Endothelial cell of umbilical vein (primary cell): ENCODE results near the gene SPINT2. TPM values are rescaled to one million over a fixed set of nuclear protein-coding genes. Genes with fewer than 3 reads are reported as not detected.

Experiments used
- BruUV-seq: library from RNA; stranded (reverse); fragments of 400-500 nt; replicated peaks from 2 replicates; lab custom pipeline; 2021; lab: Mats Ljungman, UMichigan
- CTCF ChIA-PET: fragments of 300-600, 350-600 bp; sonication (Branson Sonifier 250); formaldehyde crosslinking; loops from one replicate; lab custom pipeline; 2021; ENCODE audit warnings: antibody characterized with exemption, inconsistent platforms; lab: Charles Lee
- POLR2A ChIA-PET: fragments of 300-600, 350-600 bp; sonication (Branson Sonifier 250); formaldehyde crosslinking; loops from one replicate; lab custom pipeline; 2021; ENCODE audit warnings: antibody characterized with exemption, inconsistent platforms; lab: Charles Lee
- DNase-seq: peaks from one replicate; pipeline ENCODE4 v3.0.0-alpha.2; 2011; ENCODE audit warnings: low read depth, low spot score
- FAIRE-seq: peaks from 2 replicates; lab custom pipeline; 2011; peaks lifted over from hg19 to GRCh38; lab: Jason Lieb, UNC
- H2AFZ ChIP-seq: 2 replicates; pipeline ENCODE4 v1.6.0; 2012; ENCODE audit warnings: low read depth, low read length, control low read depth, inconsistent platforms
- H3K27ac ChIP-seq: 2 replicates; pipeline ENCODE4 v1.5.1; 2011; ENCODE audit warnings: low read depth, mild to moderate bottlenecking, control low read depth, low read length, moderate library complexity; ENCODE audit not compliant: insufficient read depth
- H3K27me3 ChIP-seq, 2 experiments: 2 replicates each; pipeline versions ENCODE4 v1.6.0 to v1.6.1; 2011; ENCODE audit warnings: low read length in 2 of 2, mixed read lengths in 1 of 2; ENCODE audit not compliant: control insufficient read depth in 2 of 2, insufficient read depth in 2 of 2
- H3K36me3 ChIP-seq, 2 experiments: 2 replicates in 1 of 2; 3 replicates in 1 of 2; pipeline ENCODE4 v1.5.1; 2011; ENCODE audit warnings: low read length in 2 of 2, mild to moderate bottlenecking in 1 of 2, moderate library complexity in 1 of 2; ENCODE audit not compliant: control insufficient read depth in 2 of 2, insufficient read depth in 2 of 2; ENCODE audit errors: extremely low read depth in 1 of 2
- H3K4me1 ChIP-seq: 3 replicates; pipeline ENCODE4 v1.5.1; 2011; ENCODE audit warnings: mild to moderate bottlenecking, low read length; ENCODE audit not compliant: control insufficient read depth, insufficient read depth; ENCODE audit errors: extremely low read depth
- H3K4me2 ChIP-seq: 2 replicates; pipeline ENCODE4 v1.6.1; 2011; ENCODE audit warnings: low read length, control low read depth, mixed read lengths; ENCODE audit not compliant: insufficient read depth
- H3K4me3 ChIP-seq, 3 experiments: fragments of 200-600 bp in 1 of 3; sonication (generic), shearing (Covaris generic) in 1 of 3; replicated peaks in 1 of 3; 2 replicates each; pipeline ENCODE4 v1.5.1; 2011 to 2016; ENCODE audit warnings: control low read depth in 3 of 3, low read length in 3 of 3, mild to moderate bottlenecking in 2 of 3, inconsistent platforms in 1 of 3, low read depth in 1 of 3, moderate library complexity in 1 of 3; ENCODE audit not compliant: insufficient read depth in 1 of 3
- H3K79me2 ChIP-seq: 2 replicates; pipeline ENCODE4 v1.6.0; 2012; ENCODE audit warnings: low read length, inconsistent platforms; ENCODE audit not compliant: control insufficient read depth, insufficient read depth
- H3K9ac ChIP-seq: replicated peaks from 2 replicates; pipeline ENCODE3; 2011; ENCODE audit warnings: low read length, control low read depth; ENCODE audit not compliant: insufficient read depth; ENCODE audit errors: extremely low read depth
- H3K9me1 ChIP-seq: replicated peaks from 3 replicates; pipeline ENCODE4 v1.6.0; 2011; ENCODE audit warnings: mild to moderate bottlenecking, low read length; ENCODE audit not compliant: control insufficient read depth, insufficient read depth; ENCODE audit errors: extremely low read depth
- H3K9me3 ChIP-seq: replicated peaks from 2 replicates; pipeline ENCODE4 v1.5.1; 2012; ENCODE audit warnings: low read length, inconsistent platforms; ENCODE audit not compliant: control insufficient read depth, insufficient read depth
- H4K20me1 ChIP-seq: replicated peaks from 2 replicates; pipeline ENCODE3; 2011; ENCODE audit warnings: mild to moderate bottlenecking, low read length; ENCODE audit not compliant: control insufficient read depth, insufficient read depth; ENCODE audit errors: extremely low read depth
- CTCF ChIP-seq, 2 donors: IDR thresholded peaks; 1 replicate in 1 of 2; 2 replicates in 1 of 2; pipeline ENCODE4 v1.5.1; 2011; ENCODE audit warnings: low read length in 2 of 2, mild to moderate bottlenecking in 2 of 2, moderate library complexity in 2 of 2, control low read depth in 1 of 2, inconsistent platforms in 1 of 2, low read depth in 1 of 2; ENCODE audit not compliant: insufficient read depth in 1 of 2; ENCODE audit errors: extremely low read depth in 1 of 2
- EZH2 ChIP-seq: IDR thresholded peaks from 2 replicates; pipeline ENCODE4 v1.6.1; 2012; ENCODE audit warnings: borderline replicate concordance, low read depth, mild to moderate bottlenecking, moderate library complexity, low read length, inconsistent platforms; ENCODE audit not compliant: severe bottlenecking
- FOS ChIP-seq: IDR thresholded peaks from 2 replicates; pipeline ENCODE4 v1.6.1; 2011; ENCODE audit warnings: mild to moderate bottlenecking, low read length, moderate library complexity, borderline replicate concordance; ENCODE audit not compliant: insufficient read depth
- GATA2 ChIP-seq: IDR thresholded peaks from 2 replicates; pipeline ENCODE4 v1.7.0; 2011; ENCODE audit warnings: low read depth, mild to moderate bottlenecking, moderate library complexity, mixed read lengths, low read length; ENCODE audit not compliant: insufficient read length, insufficient read depth
- JUN ChIP-seq: IDR thresholded peaks from 2 replicates; pipeline ENCODE4 v1.6.1; 2011; ENCODE audit warnings: borderline replicate concordance, low read depth; ENCODE audit not compliant: insufficient read length, insufficient read depth
- MYC ChIP-seq: IDR thresholded peaks from one replicate; pipeline ENCODE4 v1.6.1; 2011; ENCODE audit warnings: mild to moderate bottlenecking, low read depth, low read length
- POLR2A ChIP-seq: IDR thresholded peaks from 2 replicates; pipeline ENCODE4 v1.6.1; 2012; ENCODE audit warnings: low read depth, mild to moderate bottlenecking, control low read depth, low read length
- POLR2AphosphoS5 ChIP-seq: IDR thresholded peaks from 2 replicates; pipeline ENCODE4 v1.6.1; 2012; ENCODE audit warnings: low read depth, mild to moderate bottlenecking, control low read depth, low read length, moderate library complexity; ENCODE audit not compliant: insufficient read depth
- dilution Hi-C: fragments of 300-500 bp; cut with MboI; formaldehyde crosslinking; loops from one replicate; pipeline ENCODE4 v1.15.0; 2019; ENCODE audit warnings: low sequenced_read_pairs; ENCODE audit not compliant: extremely low pct_ligation_motif_present
- intact Hi-C: fragments of 100-400 bp; cut with micrococcal nuclease; formaldehyde crosslinking; loops from one replicate; pipeline ENCODE4 v1.10.0; 2022
- polyA plus RNA-seq, 4 experiments: library from polyadenylated mRNA; depleted of rRNA in 3 of 4; stranded (reverse) in 3 of 4; unstranded in 1 of 4; fragments of >200 nt; gene quantifications; 2 replicates each; pipeline versions ENCODE4 v1.2.1 to v1.2.3, GENCODE V29; 2011 to 2012; ENCODE audit warnings: missing spikeins in 1 of 4
- total RNA-seq: library from RNA; stranded (reverse); gene quantifications from 2 replicates; pipeline ENCODE4 v1.2.3, GENCODE V29; 2021
- TF ChIP-seq, protein P1 (sequence below): IDR thresholded peaks from 2 replicates; pipeline ENCODE4 v1.6.1; 2011; ENCODE audit not compliant: insufficient read depth, insufficient read length

Gene SPINT2
- total and polyA plus RNA-seq, 2 donors (not counting 3 experiments of a cell fraction or from before 2014, with no cell fraction given) = 28.9 to 46.6 TPM

DNA sequence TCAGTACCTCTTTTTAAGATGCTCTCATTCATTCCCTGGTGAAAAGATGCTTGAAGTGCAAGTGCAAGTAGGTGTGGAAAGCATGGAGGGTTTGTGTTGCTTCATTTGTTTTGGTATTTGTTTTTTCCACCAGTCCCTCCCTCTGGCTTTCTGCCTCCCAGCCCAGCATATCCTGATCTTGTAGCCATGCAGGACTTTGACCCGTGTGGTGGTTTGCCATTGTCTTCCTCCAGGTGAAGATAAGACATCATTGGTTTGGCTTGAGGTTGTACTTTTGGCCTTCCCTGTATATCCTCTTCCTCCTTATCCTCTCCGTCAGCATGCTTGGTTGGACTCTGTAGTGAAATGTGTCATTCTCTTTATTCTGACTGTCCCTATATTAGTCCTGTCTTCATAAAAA lies 9.1 kb downstream of the SPINT2 start:
- peaks cover 29% of the 10 kb centered on the region for H3K4me1 ChIP-seq
- dilution Hi-C loops (no loop called here), intact Hi-C loops (no loop called here)
- no peak for FAIRE-seq
- ChIA-PET POLR2A (no interaction called here), CTCF (no interaction called here)
- no peak overlapping the region for H3K4me3 ChIP-seq
- H3K9ac ChIP-seq = no peak overlapping the region
- no TSS peak for BruUV-seq
- no peaks in the 10 kb centered on the region for H3K9me3 ChIP-seq
- H3K9me1 ChIP-seq = no peaks in the 10 kb centered on the region
- H4K20me1 ChIP-seq = no peaks in the 10 kb centered on the region
- H2AFZ ChIP-seq = no peak overlapping the region
- TF ChIP-seq GATA2 (no peak), MYC (no peak), POLR2AphosphoS5 (no peak), POLR2A (no peak), JUN (no peak)
- no peaks in the 10 kb centered on the region for H3K79me2 ChIP-seq
- H3K36me3 ChIP-seq = no peaks in the 10 kb centered on the region
- no peak for DNase-seq
- no peaks in the 10 kb centered on the region for H3K27me3 ChIP-seq
- H3K27ac ChIP-seq = no peak overlapping the region
- H3K4me2 ChIP-seq = no peak overlapping the region

DNA sequence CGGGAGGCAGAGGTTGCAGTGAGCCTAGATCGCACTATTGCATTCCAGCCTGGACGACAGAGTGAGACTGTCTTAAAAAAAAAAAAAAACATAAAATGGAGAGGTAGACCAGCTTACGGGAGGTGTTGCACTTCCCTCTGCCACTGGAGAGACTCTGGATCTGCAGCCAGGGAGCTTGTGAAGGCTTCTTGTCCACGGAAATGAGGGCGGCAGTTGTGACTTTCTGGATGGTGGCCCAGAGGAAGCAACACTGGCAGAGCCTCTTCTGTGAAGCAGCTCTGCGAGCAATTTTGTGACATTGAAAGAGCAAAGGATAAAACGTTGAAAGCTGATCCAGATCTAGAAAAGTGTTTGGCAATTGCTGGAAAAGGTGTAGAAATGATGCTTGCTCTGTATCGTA lies 10.4 kb downstream of the SPINT2 start:
- H3K27me3 ChIP-seq = no peaks in the 10 kb centered on the region
- no peaks in the 10 kb centered on the region for H3K9me1 ChIP-seq
- H3K79me2 ChIP-seq = no peaks in the 10 kb centered on the region
- ChIA-PET CTCF (no interaction called here), POLR2A (no interaction called here)
- no peaks in the 10 kb centered on the region for H3K36me3 ChIP-seq
- FAIRE-seq (no peak), DNase-seq (no peak)
- H3K9me3 ChIP-seq = no peaks in the 10 kb centered on the region
- no peaks in the 10 kb centered on the region for H4K20me1 ChIP-seq
- H3K27ac ChIP-seq = no peak overlapping the region
- TF ChIP-seq FOS = no peak
- no peak for TF ChIP-seq GATA2
- TF ChIP-seq POLR2AphosphoS5 = no peak
- no peak for TF ChIP-seq JUN
- TF ChIP-seq POLR2A = no peak
- no peak for TF ChIP-seq EZH2
- no peak for TF ChIP-seq CTCF (IDR thresholded peaks at IDR 0.05; ENCODE audit: extremely low read depth in 1 of 2, insufficient read depth in 1 of 2, low read depth in 1 of 2, low read length in 2 of 2)
- TF ChIP-seq, protein P1, sequence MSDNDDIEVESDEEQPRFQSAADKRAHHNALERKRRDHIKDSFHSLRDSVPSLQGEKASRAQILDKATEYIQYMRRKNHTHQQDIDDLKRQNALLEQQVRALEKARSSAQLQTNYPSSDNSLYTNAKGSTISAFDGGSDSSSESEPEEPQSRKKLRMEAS = no peak
- TF ChIP-seq MYC = no peak
- peaks cover 35% of the 10 kb centered on the region for H3K4me1 ChIP-seq
- H2AFZ ChIP-seq = no peak overlapping the region
- intact Hi-C loops = no loop called here
- no peak overlapping the region for H3K9ac ChIP-seq
- BruUV-seq = no TSS peak
- dilution Hi-C loops = no loop called here
- no peak overlapping the region for H3K4me2 ChIP-seq
- H3K4me3 ChIP-seq = no peak overlapping the region
